Tibial nerve (tissue), 4 donors: ENCODE results near the gene METRNL.

Source experiments
- CTCF ChIP-seq, 5 experiments: fragments of 200-600 bp in 3 of 5; fragments of 450-650 bp in 2 of 5; sonication (generic) in 3 of 5; IDR thresholded peaks; one replicate each; pipeline ENCODE4 v1.5.1; 2016 to 2019; ENCODE audit warnings: antibody characterized with exemption in 5 of 5, mild to moderate bottlenecking in 3 of 5, moderate library complexity in 2 of 5
- EP300 ChIP-seq, 2 donors: sonication (generic); formaldehyde crosslinking; IDR thresholded peaks; one replicate each; pipeline ENCODE4 v1.6.1; 2017; ENCODE audit warnings: antibody characterized with exemption in 2 of 2, mild to moderate bottlenecking in 1 of 2
- POLR2A ChIP-seq, 2 donors: fragments of 450-650 bp; IDR thresholded peaks; one replicate each; pipeline ENCODE4 v1.6.1; 2017; ENCODE audit warnings: antibody characterized with exemption in 2 of 2, mild to moderate bottlenecking in 2 of 2, moderate library complexity in 2 of 2

- no peak for TF ChIP-seq POLR2A (IDR thresholded peaks at IDR 0.05)
- TF ChIP-seq CTCF (IDR thresholded peaks at IDR 0.05) = no peak
- no peak for TF ChIP-seq EP300 (IDR thresholded peaks at IDR 0.05)
These were observed 44.9 kb upstream of the METRNL start for GRCh38 chr17:83034525-83034924.
